Midbrain (tissue), 1 donor: Measurements from ENCODE around the gene KRT33A.
"Not testable (repeated sequence)": the region's sequence is repeated elsewhere in the genome, so short reads cannot be mapped to it uniquely, and the experiment has no call there.

Experiments used
- DNase-seq: peaks from one replicate; lab custom pipeline; 2025; lab: John Stamatoyannopoulos, UW

KRT33A gene

GRCh38 chr17:41363881-41364280 lies 13.3 kb upstream of the KRT33A start:
- DNase-seq = no peak

- no peak for DNase-seq
These were observed 9.8 kb upstream of the KRT33A start for GRCh38 chr17:41360296-41360995.

DNA sequence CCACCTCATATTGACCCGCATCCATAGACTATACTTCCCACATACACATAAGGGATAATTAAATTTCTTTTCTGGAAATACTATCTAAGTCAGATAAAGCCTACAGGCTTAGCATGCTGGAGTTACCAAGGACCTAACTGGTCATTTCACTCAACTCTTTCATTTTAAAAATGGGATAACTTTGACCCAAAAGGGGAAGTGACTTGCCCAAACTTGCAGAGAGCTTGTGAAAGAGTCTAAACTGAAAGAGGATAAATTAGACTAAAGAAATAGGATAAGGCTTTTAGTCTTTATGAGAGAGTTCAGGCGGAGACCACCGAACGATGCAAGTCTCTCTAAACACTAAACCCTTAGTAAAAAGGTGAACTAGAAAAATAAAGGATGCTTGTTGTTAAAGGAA lies 3.9 kb upstream of the KRT33A start:
- DNase-seq = no peak

- DNase-seq = no peak
These were observed 2.2 kb upstream of the KRT33A start for GRCh38 chr17:41352597-41353366.

- no peak for DNase-seq
These were observed 549 bp upstream of the KRT33A start for GRCh38 chr17:41351177-41351576.

DNA sequence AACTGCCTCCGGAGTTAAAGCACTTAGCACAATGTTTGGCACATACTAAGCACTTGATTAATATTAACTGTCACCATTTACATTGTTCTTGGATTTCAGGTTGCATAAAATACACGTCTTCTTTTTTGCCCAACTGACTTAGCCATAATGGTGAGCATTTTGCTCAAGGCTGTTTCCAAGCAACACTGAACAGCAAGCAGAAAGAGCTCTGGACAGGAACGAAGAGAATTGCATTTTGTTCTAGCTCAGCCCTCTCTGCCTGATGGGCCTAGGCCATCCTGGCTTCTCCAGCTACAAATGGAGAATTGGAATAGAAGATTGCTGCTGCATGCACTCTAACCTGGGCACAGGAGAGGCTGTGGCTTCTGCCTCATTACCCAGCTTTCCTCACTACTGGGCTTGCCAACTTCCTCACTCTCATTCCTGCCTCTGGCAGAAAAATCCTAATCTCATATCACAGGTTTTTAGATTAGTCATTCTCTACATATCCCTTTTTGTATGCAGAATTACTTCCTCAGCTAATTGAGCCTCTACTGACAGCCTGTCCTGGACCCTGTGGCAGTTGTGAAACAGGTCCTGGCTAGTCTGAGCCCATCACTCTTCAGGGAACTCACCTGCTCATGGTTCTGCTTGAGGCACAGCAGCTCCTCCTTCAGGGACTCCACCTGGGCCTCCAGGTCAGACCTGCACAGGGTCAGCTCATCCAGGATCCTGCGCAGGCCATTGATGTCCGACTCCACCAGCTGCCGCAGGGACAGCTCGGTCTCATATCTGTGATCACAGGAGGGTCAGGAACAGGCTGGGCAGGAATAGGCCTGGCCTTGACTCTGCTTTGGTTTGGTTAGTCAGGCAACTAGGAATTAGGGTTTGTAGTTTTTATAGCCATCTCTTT lies 2.5 kb downstream of the KRT33A start:
- DNase-seq = no peak

- not testable (repeated sequence) for DNase-seq
These were observed 4.2 kb downstream of the KRT33A start for GRCh38 chr17:41346421-41346820.

DNA sequence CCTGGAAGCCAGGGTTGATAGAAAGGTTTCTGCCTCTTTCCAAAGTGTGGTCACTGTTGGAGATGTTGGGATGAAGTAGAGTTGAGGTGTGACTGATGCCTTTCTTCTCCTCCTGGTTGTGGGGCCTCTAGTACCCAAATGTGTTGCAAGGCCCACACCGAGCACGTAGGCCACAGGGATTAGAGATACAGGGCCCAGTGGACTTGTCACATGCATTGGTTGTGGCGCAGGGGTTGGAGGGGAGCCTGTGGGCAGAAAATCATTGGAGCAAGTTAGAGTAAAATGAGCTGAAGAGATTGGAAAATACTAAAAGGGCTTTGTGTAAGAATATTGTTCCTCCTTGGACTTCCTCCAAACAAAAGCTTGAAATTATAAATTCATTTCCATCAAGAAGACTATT lies 4.6 kb downstream of the KRT33A start:
- no peak for DNase-seq

DNA sequence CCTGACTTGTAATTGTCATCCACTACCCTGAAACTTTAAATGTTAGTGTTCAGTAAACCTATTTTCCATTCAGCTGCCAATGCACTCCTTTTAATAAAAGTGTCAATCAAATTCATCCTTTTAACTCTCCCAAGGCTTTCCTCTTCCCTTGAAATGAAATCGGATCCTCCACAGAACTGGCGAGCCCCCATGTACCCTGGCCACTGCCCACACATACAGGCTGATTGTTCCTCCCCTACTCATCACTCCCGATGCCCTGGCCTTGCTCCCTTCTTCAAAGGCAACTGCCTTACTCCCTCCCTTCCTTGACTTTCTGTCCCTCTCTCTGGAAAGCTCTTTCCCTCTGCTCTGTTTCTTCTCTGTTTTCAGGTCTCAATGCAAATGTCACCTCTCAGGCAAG lies 7.6 kb downstream of the KRT33A start:
- no peak for DNase-seq

GRCh38 chr17:41340934-41341861 lies 9.4 kb downstream of the KRT33A start:
- no peak for DNase-seq

GRCh38 chr17:41340494-41340893 lies 10.1 kb downstream of the KRT33A start:
- DNase-seq = no peak

DNA sequence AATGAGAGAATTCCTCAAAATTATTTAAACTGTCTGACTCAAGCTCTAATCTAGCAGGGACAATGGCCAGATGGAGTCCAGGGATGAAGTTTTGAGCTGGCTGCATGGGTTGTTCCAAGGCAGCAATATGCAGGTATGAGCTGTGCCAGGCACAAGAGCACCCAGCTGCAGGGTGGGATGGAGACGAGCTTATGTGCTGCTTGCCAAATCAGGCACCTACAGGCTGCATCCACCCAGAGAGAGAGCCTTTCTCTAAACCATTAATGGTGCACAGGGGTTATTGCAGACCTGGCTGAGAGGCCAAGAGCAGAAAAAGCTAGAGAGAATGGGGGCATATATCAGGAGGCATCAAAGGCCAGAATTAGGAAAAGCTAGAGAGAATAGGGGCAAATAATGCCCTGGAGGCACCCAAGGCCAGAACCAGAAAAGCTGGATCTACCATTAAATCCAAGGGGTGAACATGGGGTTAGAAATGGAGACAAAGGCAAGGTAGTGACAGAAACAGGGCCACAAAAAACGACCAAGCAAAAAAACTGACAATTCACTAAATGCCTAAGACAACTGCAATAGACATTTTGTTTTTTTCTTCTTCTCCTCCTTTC lies 11.0 kb downstream of the KRT33A start:
- DNase-seq = no peak

DNA sequence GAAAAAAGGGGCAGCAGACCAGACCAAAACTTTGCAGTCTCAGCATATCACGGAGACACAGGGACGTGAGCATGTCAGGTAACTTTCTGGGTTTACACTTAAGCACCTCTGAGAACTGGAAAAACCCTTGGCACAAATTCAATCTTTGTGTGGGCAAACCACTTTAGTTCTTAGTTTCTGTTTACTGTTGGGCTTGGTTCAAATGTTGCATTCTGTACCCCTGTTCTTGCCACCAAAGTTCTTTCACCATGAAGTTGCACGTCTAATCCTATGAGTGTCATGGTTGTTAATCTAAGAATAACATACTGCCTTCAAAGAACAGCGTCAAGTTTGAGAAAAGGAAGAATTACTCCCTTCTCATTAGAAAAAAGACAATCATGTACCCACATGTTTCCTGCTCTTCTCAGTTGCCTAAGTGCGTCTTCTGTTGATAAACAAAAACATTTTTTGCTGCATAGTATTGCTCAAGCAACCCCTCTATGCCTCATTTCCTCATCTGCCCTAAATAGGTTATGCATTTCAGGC lies 11.6 kb downstream of the KRT33A start:
- DNase-seq = no peak

DNA sequence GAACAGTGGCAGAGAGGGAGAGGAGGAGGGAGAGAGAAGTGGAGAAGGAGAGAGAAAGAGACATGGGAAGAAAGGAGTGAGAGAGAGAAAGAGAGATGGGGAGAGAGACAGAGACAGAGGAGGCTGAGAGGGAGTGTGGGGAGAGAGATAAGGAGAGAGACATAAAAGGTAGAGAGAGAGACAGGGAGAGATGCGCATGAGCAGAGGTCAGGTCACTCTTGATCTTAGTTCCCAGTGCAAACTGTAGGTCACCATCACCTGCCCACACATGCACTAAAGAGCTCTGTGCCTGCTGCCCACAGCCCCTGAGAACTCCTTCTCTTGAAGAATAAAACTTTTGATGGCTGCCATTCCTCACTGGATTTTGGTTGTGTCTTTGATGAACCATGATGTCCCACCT lies 14.9 kb downstream of the KRT33A start:
- DNase-seq = no peak

DNA sequence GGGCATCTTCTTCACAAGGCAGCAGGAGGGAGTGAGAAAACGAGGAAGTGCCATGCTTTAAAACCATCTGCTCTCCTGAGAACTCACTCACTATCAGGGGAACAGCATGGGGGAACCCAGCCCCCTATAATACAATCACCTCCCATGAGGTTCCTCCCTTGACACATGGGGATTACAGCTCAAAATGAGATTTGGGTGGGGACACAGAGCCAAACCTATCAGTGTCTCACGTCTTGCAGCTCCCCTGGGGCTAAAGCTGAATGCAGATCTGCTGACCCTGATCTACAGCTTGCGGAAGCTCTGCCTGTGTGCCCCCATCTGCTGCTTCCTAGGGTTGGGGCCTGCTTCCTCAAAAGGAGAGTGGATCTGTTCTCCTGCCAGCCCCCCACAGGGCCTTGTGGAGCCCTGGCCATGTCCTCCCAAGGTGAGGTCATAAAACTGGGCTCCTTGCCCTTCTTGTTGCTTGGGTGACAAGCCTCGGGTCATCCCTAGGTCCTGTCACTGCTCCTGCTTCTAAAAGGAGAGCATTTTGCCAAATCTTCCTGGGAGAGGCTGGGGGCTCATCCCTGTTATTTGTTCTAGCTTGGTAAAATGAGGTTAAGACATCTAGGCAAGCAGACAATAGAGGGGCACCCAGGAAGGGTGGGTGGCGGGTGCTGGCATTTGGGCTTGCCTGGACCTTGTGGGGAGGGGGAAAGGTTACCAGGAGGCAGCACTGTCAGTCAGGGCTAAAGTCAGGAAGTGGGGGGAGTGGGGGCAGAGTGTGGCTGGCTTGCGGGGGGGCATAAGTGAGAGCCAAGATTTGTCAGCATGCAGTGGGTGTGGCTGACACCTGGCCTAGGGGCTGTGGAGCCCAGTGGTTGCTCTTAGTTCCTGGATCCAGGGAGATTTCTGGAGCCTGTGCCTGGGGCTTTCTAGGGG lies 16.0 kb downstream of the KRT33A start:
- DNase-seq = no peak

DNA sequence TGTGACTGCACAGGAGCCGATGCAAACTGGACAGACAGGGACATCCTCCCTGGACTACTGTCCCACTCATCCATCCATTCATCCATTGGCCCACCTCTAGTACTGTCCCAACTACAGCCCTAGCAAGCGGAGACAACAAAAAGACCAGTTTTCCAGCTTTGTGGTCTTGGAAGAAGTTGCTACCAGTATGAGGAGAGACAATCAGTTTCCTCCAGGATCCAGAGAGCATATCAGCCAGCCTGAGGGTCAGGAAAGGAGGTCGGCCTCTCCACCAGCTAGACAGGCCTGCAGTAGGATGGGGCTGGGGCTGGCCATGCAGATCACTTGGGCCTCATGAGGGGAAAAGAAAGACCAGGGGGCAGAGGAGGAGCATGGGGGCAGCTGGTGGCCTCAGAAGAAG lies 16.8 kb downstream of the KRT33A start:
- no peak for DNase-seq

GRCh38 chr17:41333098-41333497 lies 17.5 kb downstream of the KRT33A start:
- no peak for DNase-seq

DNA sequence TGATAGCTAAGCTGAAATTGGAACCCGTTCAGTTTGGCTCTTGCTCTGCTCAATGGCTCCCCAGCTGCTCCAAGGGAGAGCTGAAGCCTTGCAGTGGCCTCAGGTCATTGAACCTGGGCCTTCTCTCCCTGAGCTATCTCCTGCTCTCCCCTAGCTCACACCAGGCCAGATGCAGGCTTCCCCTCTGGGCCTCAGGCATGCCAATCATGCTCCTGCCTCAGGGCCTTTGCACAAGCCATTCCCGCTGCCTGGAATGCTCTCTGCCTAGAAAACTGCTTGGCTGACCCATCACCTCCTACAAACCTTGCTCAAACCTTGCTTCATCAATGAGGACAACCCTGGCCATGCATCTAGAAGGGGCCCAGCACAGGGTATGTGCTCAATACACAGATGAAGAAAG lies 18.4 kb downstream of the KRT33A start:
- no peak for DNase-seq

DNA sequence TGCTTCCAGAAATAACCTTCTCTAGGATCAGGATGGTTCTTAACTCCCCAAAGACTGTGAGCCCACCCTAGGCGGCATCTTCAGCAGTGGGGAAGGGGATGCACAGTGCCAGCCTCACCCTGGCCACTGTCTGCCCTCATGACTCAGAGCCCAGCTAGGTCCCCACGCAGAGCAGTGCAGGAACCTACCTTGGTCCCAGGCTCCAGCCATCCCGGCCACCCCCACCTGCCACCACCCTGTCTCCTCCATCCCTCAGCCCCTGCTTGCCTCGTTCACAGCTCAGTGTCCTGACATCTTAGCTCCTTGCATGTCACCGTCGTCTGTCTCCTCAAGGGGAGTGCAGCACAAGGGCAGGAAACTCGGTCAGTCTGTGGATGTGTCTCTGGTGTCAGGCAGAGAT lies 19.0 kb downstream of the KRT33A start:
- DNase-seq = no peak
